Islet of Langerhans (tissue), 1 donor: Measurements from ENCODE around the gene NANS.
"Not testable (repeated sequence)": the region's sequence is repeated elsewhere in the genome, so short reads cannot be mapped to it uniquely, and the experiment has no call there.

Source experiments
- FAIRE-seq: peaks from one replicate; lab custom pipeline; 2011; peaks lifted over from hg19 to GRCh38; lab: Jason Lieb, UNC

The NANS gene

GRCh38 chr9:98056269-98057137, at the start of gene NANS:
Gene NANS, plus strand, starts transcription at chr9:98056732. Its CDS starts 77 bp downstream, at chr9:98056809.
- no peak for FAIRE-seq

GRCh38 chr9:98007251-98007928, 49.1 kb upstream of the NANS start:
- no peak for FAIRE-seq

GRCh38 chr9:98008764-98009163, 47.8 kb upstream of the NANS start:
- no peak for FAIRE-seq

GRCh38 chr9:98009437-98009836, 47.1 kb upstream of the NANS start:
- FAIRE-seq: no peak

- no peak for FAIRE-seq
These were observed 46.6 kb upstream of the NANS start for GRCh38 chr9:98009936-98010335.

GRCh38 chr9:98010445-98010844, 46.1 kb upstream of the NANS start:
- FAIRE-seq: no peak

GRCh38 chr9:98011122-98011521, 45.4 kb upstream of the NANS start:
- no peak for FAIRE-seq

- no peak for FAIRE-seq
These were observed 40.3 kb upstream of the NANS start for GRCh38 chr9:98016137-98016680.

- FAIRE-seq: no peak
These were observed 39.2 kb upstream of the NANS start for GRCh38 chr9:98017306-98017705.

GRCh38 chr9:98018347-98018746, 38.2 kb upstream of the NANS start:
- FAIRE-seq: no peak

GRCh38 chr9:98019098-98019497, 37.4 kb upstream of the NANS start:
- FAIRE-seq: no peak

GRCh38 chr9:98019869-98020268, 36.7 kb upstream of the NANS start:
- not testable (repeated sequence) for FAIRE-seq

GRCh38 chr9:98020476-98021145, 35.9 kb upstream of the NANS start:
- FAIRE-seq: no peak

GRCh38 chr9:98021306-98022040, 35.1 kb upstream of the NANS start:
- FAIRE-seq: no peak

GRCh38 chr9:98022447-98022846, 34.1 kb upstream of the NANS start:
- no peak for FAIRE-seq

GRCh38 chr9:98024702-98025101, 31.8 kb upstream of the NANS start:
- no peak for FAIRE-seq

- FAIRE-seq: no peak
These were observed 25.4 kb upstream of the NANS start for GRCh38 chr9:98031169-98031568.

GRCh38 chr9:98031935-98032334, 24.6 kb upstream of the NANS start:
- FAIRE-seq: no peak

- no peak for FAIRE-seq
These were observed 21.7 kb upstream of the NANS start for GRCh38 chr9:98034593-98035546.

- no peak for FAIRE-seq
These were observed 19.2 kb upstream of the NANS start for GRCh38 chr9:98037357-98037756.

GRCh38 chr9:98038958-98039357, 17.6 kb upstream of the NANS start:
- no peak for FAIRE-seq
